ENCODE results near the gene SLC6A6. TPM values are rescaled to one million over a fixed set of nuclear protein-coding genes. Genes with fewer than 3 reads are reported as not detected.

SLC6A6 gene
- total RNA-seq, 4 donors from 2014 or later, result 15.4 to 37.6 (median 20.9) TPM

DNA sequence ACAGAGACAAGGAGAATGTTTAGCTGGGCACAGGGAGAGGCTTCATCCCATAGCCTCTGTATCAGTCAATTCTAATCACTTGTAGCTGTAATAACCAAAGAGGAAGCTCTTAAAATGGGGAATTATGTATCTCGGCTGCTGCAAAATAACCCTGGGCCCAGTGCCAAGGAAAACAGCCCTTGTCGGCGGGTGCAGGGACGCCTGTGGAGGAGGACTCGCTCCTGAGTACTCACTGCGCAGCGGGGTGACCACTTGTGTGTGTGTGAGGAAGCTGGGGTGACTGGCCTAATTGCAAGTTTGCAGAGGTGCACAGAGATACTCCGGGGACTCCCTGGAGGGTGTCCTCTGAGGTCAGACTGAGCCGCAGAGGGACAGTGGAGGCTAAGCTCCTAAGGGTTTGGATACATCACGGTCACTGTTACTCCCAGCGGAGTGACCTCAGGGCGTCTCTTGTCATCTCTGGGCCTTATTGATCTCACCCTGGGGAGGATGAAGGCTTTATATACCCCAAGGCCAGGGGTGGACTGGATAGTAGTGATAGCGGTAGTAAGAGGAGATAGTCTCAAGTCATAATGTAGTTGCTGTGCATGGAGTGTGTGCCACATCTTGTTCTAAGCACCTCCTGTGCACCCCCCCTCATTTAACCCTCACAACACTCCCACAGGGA lies 37.2 kb downstream of the SLC6A6 start:
- no peak for ATAC-seq
- Histone ChIP-seq H3K27me3 (no peaks in the 10 kb centered on the region), H3K4me3 (no peak overlapping the region), H3K36me3 (peaks cover 0 to 4% of the 10 kb centered on the region in 2 donors), H3K27ac (no peak overlapping the region), H3K9me3 (no peaks in the 10 kb centered on the region), H3K4me1 (peaks cover 0 to 78% (median 21%) of the 10 kb centered on the region in 3 donors)
- no peak for TF ChIP-seq POLR2AphosphoS5 (IDR thresholded peaks at IDR 0.05)
- TF ChIP-seq EP300 (IDR thresholded peaks at IDR 0.05), result no peak
- no peak for TF ChIP-seq POLR2A (IDR thresholded peaks at IDR 0.05)
- TF ChIP-seq, protein P1, sequence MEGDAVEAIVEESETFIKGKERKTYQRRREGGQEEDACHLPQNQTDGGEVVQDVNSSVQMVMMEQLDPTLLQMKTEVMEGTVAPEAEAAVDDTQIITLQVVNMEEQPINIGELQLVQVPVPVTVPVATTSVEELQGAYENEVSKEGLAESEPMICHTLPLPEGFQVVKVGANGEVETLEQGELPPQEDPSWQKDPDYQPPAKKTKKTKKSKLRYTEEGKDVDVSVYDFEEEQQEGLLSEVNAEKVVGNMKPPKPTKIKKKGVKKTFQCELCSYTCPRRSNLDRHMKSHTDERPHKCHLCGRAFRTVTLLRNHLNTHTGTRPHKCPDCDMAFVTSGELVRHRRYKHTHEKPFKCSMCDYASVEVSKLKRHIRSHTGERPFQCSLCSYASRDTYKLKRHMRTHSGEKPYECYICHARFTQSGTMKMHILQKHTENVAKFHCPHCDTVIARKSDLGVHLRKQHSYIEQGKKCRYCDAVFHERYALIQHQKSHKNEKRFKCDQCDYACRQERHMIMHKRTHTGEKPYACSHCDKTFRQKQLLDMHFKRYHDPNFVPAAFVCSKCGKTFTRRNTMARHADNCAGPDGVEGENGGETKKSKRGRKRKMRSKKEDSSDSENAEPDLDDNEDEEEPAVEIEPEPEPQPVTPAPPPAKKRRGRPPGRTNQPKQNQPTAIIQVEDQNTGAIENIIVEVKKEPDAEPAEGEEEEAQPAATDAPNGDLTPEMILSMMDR (IDR thresholded peaks at IDR 0.05), result no peak
- 47 to 80% methylated on average over 1 to 7 of the region's 13 CpGs for WGBS, 2 donors (ENCODE audit: low coverage in 1 of 2)

DNA sequence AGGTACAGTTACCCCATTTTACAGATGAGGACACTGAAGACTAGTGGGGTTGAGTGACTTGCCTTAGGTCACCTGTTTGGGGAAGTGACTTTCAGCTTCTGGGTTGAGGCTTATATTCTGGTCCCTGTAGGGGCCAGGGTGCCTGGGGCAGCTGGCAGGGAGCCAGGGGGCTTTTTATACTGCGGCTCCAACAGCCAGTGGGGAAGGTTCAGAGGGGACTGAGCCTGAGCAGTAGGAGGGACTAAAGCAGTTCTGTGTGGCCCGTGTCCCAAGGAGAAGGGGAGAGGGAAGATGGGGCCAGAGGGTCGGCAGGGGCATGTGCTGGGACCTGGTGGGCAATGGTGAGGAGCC lies 37.7 kb downstream of the SLC6A6 start:
- Histone ChIP-seq H3K4me1 (peaks cover 0 to 73% (median 16%) of the 10 kb centered on the region in 3 donors), H3K4me3 (no peak overlapping the region), H3K9me3 (no peaks in the 10 kb centered on the region), H3K36me3 (peaks cover 0 to 4% of the 10 kb centered on the region in 2 donors), H3K27me3 (no peaks in the 10 kb centered on the region), H3K27ac (no peak overlapping the region)
- ATAC-seq, result no peak
- 56 to 92% methylated on average over 2 to 3 of the region's 3 CpGs for WGBS, 2 donors (ENCODE audit: low coverage in 1 of 2)
- TF ChIP-seq, protein P1 (IDR thresholded peaks at IDR 0.05), result no peak
- TF ChIP-seq POLR2A (IDR thresholded peaks at IDR 0.05) (no peak), EP300 (IDR thresholded peaks at IDR 0.05) (no peak), POLR2AphosphoS5 (IDR thresholded peaks at IDR 0.05) (no peak)

DNA sequence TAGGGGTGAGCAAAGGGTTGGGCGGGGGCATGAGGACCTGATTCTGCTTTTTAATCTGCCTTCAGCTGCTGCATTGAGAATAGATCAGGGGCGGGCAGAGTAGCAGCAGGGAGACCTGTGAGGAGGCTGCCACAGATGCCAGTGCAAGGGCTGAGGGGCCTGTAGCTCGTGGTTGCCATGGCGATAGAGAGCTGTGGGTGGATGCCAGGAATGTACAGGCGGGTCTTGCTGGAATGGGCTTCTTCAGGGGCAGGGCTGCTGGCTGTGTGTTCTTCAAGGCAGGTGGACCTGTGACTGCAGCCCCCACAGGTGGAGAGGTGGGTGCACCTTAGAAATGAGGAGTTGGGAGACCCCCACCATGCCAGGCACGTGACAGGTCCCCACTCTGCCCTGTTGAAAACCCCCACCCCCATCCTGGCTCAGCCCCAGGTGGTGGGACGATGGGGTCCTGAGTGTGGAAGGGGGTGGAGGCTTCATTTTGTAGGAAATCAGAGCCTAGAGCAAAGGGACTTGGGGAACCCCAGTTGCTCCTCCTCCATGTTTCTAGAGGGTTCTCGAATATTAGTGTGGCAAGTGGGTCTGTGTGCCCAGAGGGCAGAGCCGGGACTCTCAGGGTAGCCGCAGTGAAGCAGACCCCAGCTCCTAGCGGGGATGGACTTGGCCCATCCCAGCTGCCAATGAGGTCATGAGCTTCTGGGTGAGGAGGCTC lies 38.3 kb downstream of the SLC6A6 start:
- H3K4me1 ChIP-seq, result peaks cover 0 to 68% (median 14%) of the 10 kb centered on the region in 3 donors
- ATAC-seq, result no peak
- no peak overlapping the region for H3K27ac ChIP-seq
- no peaks in the 10 kb centered on the region for H3K9me3 ChIP-seq
- H3K36me3 ChIP-seq, result peaks cover 0 to 10% of the 10 kb centered on the region in 2 donors
- no peak overlapping the region for H3K4me3 ChIP-seq
- TF ChIP-seq POLR2A (IDR thresholded peaks at IDR 0.05) (no peak), POLR2AphosphoS5 (IDR thresholded peaks at IDR 0.05) (no peak), EP300 (IDR thresholded peaks at IDR 0.05) (no peak)
- TF ChIP-seq, protein P1 (IDR thresholded peaks at IDR 0.05), result no peak
- 74 to 100% methylated on average over 4 to 5 of the region's 11 CpGs for WGBS, 2 donors (ENCODE audit: low coverage in 1 of 2)
- no peaks in the 10 kb centered on the region for H3K27me3 ChIP-seq

DNA sequence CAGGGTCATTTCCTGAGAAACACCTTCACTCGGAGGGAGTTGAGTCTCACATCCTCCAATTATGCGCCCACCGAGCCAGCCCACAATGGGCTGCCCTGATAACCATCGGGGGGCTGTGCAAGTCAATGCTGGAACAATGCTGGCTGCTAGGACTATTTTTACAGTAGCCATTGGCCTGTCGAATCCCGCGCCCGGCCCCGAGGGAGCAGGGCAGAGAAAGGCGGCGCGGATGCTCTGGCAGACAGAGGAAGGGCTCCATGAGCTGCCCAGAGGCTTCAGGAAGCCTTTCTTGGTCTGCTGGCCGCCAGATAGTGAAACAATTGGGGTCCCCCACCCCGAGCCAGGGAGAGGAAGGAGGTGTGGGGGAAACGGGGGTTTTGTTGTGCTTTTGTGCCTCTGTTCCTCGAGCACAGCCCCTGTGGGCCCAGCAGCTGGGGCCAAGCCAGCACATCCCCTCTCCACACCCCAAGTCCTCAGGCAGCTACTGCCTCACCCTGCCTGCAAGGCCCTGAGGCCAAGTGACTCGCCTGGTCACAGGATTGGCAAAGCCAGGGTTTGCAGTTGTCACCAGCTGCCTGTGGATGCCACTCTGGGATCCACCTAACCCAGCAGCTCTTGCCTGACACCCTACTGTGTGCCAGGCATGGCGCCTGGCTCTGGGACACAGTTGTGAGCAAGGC lies 39.0 kb downstream of the SLC6A6 start:
- H3K27ac ChIP-seq, result no peak overlapping the region
- no peaks in the 10 kb centered on the region for H3K9me3 ChIP-seq
- H3K4me1 ChIP-seq, result peaks cover 0 to 61% (median 14%) of the 10 kb centered on the region in 3 donors
- 80% methylated on average over 1 of the region's 18 CpGs; no CpG with 5 or more reads in 1 of the 2 donors for WGBS, 2 donors (ENCODE audit: low coverage in 1 of 2)
- peaks cover 0 to 16% of the 10 kb centered on the region in 2 donors for H3K36me3 ChIP-seq
- TF ChIP-seq, protein P1 (IDR thresholded peaks at IDR 0.05), result no peak
- TF ChIP-seq POLR2AphosphoS5 (IDR thresholded peaks at IDR 0.05), result no peak
- no peak for TF ChIP-seq POLR2A (IDR thresholded peaks at IDR 0.05)
- TF ChIP-seq EP300 (IDR thresholded peaks at IDR 0.05), result no peak
- H3K27me3 ChIP-seq, result no peaks in the 10 kb centered on the region
- ATAC-seq, result no peak
- H3K4me3 ChIP-seq, result no peak overlapping the region

All from gastroesophageal sphincter (tissue), 4 donors.